Measurements from ENCODE around the gene WDFY3.

WDFY3 gene

DNA sequence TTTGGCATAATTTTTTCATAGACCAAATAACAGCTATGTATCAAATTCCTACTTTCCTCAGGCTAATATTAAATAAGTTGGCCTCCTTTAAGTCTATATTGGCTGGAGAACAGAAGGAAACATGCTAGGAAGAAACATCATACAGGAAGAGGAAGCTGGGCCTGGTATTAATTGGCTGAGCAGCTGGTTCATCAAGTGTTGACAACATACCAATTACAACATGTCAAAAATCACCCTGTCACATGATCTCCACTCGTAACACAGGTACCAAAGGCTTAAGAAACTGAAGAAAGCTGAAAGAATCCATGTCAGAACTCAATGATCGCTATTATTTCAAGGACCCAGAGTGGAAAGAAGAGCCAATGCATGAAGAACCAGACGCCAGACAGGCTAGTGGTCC lies 10.5 kb downstream of the WDFY3 start:
- H3K4me3 ChIP-seq (ENCODE audit: low read length), result no peak overlapping the region
- no peak for DNase-seq (ENCODE audit: low read depth, low spot score)

DNA sequence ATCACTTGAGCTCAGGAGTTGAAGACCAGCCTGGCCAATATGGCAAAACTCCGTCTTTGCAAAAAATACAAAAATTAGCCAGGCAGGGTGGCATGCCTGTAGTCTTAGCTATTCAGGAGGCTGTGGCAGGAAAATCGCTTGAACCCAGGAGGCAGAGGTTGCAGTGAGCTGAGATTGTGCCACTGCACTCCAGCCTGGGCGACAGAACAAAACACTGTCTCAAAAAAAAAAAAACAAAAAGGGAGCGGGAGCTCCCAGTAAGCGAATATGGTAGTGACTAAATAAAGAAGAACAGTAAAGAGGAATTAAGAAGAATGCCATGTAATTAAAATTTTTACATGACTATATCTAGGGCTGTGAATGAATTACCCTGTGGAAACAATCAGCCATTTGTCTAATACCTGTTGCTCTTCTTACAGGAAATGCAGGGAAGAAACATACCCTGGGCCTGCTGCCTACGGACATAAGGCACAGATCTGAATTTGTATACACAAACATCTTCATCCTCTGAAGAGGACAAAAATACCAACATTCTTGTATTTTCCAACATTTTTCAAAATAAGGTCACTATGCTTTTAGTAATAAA lies 11.4 kb downstream of the WDFY3 start:
- no peak for DNase-seq (ENCODE audit: low read depth, low spot score)
- H3K4me3 ChIP-seq (ENCODE audit: low read length), result no peak overlapping the region

DNA sequence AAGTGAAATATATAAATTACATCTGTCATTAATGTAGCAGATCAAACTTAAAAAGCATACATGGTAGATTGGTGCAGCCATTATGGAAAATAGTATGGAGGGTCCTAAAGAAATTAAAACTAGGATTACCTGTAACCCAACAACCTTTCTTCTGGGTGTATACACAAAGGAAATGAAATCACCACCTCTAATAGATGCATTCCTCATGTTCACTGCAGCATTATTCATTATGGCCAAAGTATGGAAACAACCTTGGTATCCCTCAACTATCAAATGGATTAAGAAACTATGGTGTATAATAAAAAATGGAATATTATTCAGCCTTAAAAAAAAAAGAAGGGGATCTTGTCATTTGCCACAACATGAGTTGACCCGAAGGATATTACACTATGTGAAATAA lies 13.7 kb downstream of the WDFY3 start:
- H3K4me3 ChIP-seq (ENCODE audit: low read length), result no peak overlapping the region
- DNase-seq (ENCODE audit: low read depth, low spot score), result no peak

DNA sequence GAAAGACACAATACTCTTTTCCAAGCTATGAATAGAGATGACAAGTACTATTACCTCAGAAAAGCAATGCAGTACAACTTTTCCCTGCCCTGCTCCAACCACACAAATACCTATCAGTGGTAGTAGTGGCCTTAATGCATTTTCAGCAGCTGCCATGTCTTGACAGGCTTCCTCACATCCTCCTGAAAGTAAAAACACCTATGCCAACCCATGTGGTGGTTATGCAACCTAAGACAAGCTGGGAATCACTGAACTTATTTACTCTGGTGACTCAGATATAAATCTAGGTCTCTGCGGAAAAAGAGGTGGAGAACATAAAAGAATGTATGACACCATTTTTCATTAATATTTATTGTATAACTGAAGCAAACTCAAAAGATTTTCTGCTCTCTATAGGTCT lies 14.5 kb downstream of the WDFY3 start:
- DNase-seq (ENCODE audit: low read depth, low spot score), result no peak
- H3K4me3 ChIP-seq (ENCODE audit: low read length), result no peak overlapping the region

DNA sequence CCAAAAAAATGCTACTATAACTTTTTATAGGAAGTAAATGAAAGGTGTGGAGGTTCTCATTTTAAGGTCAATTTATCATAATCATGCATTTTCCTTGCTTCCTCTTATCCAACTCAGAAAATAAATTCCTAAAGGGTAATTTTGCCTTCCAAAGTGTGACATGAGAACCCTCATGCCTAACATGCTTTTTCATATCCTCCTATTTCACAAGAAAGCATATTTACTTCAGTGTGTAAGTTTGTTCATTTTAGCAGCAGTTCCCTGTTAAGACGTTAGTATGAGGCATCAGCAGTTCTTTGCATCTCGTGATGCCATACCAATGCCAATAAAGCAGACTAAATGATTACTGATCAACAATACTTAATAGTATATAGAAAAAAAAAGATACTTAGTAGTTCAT lies 18.4 kb downstream of the WDFY3 start:
- no peak for DNase-seq (ENCODE audit: low read depth, low spot score)
- H3K4me3 ChIP-seq (ENCODE audit: low read length), result no peak overlapping the region

DNA sequence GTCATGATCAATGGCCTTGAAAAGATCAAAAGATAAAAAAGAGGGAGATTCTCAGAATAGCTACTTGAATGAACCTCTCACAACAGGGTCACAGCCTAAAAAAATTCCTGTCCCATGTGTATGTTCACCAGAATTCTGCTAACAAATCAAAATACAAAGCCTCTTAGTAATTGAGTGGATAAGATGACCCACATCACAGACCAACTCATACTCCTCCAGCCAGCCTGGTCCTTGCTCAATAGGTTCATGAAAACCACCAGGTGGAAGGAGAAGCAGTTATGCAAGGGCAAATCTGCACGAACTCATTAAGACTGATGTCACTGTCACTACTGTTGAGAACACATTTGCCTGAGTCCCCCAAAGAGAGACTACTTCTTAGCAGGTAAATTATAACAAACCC lies 21.5 kb downstream of the WDFY3 start:
- no peak for DNase-seq (ENCODE audit: low read depth, low spot score)

DNA sequence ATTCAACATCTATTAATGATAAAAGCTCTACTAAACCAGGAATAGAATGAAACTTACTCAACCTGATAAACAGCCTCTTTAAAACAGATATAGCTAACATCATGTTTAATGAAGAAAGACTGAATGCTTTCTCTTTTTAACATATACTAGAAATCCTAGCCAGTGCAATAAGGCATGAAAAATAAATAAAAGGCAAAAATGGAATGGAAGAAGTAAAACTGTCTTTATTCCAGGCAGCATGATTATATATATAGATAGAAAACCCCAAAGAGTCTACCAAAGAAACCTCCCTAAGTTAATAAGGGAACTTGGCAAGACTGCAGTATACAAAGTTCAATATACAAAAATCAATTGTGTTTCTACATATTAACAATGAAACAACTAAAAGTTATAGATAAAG lies 25.5 kb downstream of the WDFY3 start:
- no peak for DNase-seq (ENCODE audit: low read depth, low spot score)
- H3K4me3 ChIP-seq (ENCODE audit: low read length), result no peak overlapping the region

More for the DNA sequence above, 21.5 kb downstream of the WDFY3 start:
- H3K4me3 ChIP-seq (ENCODE audit: low read length), result no peak overlapping the region

DNA sequence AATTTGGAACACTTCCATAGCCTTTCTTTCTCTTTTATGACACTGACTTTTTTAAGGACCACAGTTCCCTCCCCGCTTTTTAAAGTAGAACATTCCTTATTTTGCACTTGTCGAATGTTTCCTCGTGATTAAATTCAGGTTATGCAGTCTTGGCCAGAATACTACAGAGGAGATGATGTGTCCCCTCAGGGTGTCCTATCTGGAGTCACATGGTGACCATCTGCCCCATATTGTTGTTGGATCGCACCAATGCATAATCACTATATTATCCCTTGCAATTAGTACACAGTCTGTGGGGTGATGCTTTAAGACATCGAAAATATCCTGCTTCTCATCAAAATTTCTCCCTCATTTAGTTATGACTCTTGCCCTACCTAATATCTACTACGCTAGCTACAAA lies 27.4 kb downstream of the WDFY3 start:
- H3K4me3 ChIP-seq (ENCODE audit: low read length), result no peak overlapping the region
- DNase-seq (ENCODE audit: low read depth, low spot score), result no peak

DNA sequence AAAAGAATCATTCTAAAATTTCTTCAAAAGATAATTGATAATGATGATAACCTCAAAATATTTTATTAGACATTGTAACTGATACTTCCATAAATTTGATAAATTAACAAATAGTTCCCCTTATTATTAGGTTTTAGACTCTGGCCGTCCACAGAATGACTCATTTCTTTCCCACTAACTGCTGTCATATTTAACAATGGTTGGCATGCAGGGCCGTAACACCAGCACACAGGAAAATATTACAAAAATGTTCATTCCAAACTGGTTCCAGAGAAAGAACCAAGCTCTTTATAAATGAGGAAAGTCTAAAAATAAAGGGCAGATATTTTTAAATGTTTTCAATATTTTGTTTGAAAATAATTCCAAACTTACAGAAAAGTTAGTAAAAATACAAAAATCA lies 28.2 kb downstream of the WDFY3 start:
- H3K4me3 ChIP-seq (ENCODE audit: low read length), result no peak overlapping the region
- no peak for DNase-seq (ENCODE audit: low read depth, low spot score)

DNA sequence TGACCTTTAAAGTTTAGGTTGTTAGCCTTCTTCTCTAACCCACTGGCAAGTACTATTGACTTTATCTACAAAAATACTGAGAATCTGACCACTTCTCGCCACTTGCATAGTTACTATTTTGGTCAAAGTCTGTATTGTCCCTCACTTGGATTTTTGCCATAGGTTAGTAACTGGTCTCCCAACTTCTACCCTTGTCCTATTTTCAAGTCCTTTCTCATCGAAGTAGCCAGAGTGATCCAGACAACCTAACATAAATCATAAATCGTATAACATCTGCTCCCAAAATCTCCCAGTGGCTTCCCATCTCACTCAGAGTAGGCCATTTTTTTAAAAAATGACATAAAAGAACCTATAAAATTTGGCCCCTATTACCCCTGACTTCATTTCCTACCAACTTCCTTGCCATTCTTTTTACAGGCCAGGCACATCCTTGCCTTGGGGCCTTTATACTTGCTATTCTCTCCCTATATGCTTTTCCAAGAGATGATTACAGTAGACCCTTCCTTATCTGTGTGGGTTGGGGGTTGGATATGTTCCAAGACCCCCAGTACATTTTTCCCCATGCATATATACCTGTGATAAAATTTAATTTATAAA lies 29.0 kb downstream of the WDFY3 start:
- H3K4me3 ChIP-seq (ENCODE audit: low read length), result no peak overlapping the region
- DNase-seq (ENCODE audit: low read depth, low spot score), result no peak

DNA sequence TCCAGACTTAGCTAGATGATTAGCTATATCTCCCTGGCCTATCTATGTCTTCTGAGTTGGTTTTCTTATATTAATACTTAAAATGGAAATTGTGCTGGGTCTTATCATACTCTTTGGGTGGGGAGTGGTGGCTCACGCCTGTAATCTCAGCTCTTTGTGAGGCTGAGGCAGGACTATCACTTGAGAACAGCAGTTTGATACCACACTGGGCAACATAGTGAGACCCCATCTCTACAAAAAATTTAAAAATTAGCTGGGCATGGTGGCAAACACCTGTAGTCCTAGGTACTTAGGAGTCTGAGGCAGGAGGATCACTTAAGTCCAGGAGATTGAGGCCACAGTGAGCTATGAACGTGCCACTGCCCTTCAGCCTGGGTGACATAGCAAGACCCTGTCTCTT lies 30.4 kb downstream of the WDFY3 start:
- no peak for DNase-seq (ENCODE audit: low read depth, low spot score)

DNA sequence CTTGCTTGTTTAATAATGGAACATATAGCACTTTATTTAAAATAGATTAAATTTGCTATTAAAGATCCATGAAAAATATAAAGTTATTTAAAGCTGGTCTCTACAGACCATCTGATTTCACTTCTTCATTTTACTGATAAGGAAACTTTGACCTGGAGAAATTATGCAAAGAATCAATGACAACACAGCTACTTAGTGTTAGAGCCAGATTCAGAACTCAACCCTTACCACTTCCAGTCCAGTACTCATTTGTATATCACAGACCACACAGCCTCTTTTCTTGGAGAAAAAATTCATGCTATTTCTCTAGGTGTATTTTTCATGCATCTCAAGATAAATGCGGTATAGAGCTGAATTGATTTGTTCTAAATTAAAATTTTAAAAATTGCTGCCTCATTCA lies 34.0 kb downstream of the WDFY3 start:
- DNase-seq (ENCODE audit: low read depth, low spot score), result no peak
- no peak overlapping the region for H3K4me3 ChIP-seq (ENCODE audit: low read length)

More for the DNA sequence above, 30.4 kb downstream of the WDFY3 start:
- no peak overlapping the region for H3K4me3 ChIP-seq (ENCODE audit: low read length)

DNA sequence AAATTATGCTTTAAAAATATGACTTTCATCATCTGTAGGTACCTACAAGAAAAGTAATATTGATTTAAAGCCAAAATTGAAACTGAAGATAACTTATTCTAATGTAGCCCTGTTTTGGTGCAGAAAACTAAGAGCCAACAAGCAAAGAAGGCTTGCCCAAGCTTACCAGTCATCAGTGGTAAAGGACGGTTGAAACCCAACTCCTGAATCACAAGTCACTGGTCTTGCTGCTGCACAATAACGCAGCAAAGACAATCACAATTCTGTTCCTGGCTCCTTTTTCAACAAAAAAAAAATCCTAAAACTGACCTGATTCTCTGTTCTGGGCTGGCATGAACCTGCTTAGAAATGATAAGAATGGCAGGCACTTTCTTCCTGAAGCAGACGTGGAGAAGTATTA lies 34.5 kb downstream of the WDFY3 start:
- H3K4me3 ChIP-seq (ENCODE audit: low read length), result no peak overlapping the region
- DNase-seq (ENCODE audit: low read depth, low spot score), result no peak

DNA sequence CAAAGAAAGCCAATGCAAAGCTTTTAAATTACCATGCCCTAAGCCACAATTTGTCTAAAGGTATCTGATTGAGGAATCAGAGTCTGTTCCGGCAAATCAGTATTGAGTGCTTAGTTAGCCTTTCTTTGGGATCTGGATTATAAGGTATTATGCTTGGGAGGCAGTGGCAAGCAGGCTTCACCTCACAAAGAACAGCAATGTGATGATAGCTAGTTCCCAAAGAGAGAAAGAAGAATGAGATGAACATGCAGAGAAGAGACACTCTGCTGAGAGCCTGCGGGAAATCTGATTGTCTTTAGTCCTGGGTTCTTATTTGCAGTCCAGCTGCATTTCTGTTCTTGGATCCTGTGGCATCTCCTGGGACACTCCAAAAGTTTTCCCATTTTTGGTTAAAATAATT lies 35.2 kb downstream of the WDFY3 start:
- H3K4me3 ChIP-seq (ENCODE audit: low read length), result no peak overlapping the region
- no peak for DNase-seq (ENCODE audit: low read depth, low spot score)

DNA sequence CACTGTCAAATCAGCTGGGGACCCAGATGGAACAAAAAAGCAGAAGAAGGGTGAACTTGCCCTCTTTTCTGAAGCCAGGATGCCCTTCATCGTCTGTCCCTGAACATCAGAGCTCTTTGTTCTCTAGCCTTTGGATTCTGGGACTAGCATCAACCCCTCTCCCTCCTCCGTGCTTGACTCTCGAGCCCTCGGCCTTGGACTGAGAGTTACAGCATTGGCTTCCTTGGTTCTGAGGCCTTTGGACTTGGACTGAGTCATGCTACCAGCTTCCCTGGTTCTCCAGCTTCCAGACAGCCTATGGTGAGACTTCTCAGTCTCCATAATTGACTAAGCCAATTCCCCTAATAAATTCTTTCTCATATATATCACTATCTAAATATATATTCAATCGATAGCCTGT lies 38.4 kb downstream of the WDFY3 start:
- H3K4me3 ChIP-seq (ENCODE audit: low read length), result no peak overlapping the region
- DNase-seq (ENCODE audit: low read depth, low spot score), result no peak

DNA sequence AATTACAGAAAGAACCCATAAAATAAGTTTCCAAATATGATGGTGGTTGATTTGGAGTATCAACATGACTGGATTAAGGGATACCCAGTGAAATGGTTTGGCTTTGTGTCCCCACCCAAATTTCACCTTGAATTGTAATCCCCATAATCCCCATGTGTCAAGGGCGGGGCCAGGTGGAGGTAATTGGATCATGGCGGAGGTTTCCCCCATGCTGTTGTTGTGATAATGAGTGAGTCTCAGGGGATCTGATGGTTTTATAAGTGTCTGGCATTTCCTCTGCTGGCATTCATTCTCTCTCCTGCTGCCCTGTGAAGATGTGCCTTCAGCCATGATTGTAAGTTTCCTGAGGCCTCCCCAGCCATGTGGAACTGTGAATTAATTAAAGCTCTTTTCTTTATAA lies 39.1 kb downstream of the WDFY3 start:
- no peak overlapping the region for H3K4me3 ChIP-seq (ENCODE audit: low read length)
- no peak for DNase-seq (ENCODE audit: low read depth, low spot score)

DNA sequence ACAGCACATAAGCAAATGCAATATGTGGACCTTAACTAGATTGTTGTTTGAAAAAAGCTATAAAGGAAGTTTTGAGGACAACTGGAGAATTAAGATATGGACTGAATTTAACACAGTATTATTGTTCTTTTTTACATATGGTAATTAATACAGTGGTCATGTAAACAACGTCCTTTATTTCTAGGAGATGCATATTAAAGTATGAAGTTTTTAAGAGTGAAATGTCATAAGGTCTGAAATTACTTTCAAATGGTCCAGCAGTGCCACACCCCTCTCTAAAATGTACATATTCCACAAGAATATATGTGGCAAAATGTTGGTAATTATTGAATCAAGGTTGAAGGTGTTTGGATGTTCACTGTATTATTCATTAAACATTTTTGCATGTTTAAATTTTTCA lies 40.9 kb downstream of the WDFY3 start:
- no peak overlapping the region for H3K4me3 ChIP-seq (ENCODE audit: low read length)
- DNase-seq (ENCODE audit: low read depth, low spot score), result no peak

DNA sequence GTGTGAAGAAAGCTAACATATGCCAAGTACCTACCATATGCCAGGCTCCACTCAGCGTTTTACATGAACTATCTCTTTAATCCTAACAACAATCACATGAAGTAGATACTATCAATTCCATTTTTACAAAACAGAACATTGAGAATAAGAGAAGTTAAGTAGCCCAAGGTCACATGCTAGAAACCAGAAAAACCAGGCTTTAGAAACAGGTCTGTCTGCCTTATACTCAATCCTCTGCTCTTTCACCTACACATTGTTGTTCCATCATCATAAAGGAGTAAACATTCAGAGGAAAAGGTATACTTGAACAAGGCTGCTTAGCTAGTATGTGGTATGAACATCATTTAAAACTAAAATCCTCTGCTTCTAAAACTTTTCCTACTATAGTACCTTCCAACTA lies 42.1 kb downstream of the WDFY3 start:
- DNase-seq (ENCODE audit: low read depth, low spot score), result no peak
- H3K4me3 ChIP-seq (ENCODE audit: low read length), result no peak overlapping the region

DNA sequence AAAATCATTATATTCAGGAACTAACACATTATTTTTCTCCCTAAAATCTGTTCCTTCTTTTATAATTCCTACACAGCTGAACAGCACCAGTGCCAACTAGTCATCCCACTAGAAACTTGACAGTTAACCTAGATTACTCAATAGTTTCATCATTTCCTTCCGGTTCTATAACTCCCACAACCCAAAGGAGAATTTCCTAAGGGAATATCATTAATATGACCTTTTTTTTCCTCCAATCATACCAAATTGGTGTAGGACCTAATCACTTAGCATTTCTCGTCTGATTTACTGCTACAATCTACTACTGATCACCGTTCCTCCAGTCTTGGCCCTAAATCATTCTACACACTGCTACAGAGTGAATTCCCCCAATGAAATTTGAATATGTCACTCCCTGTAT lies 45.9 kb downstream of the WDFY3 start:
- no peak overlapping the region for H3K4me3 ChIP-seq (ENCODE audit: low read length)
- DNase-seq (ENCODE audit: low read depth, low spot score), result no peak

DNA sequence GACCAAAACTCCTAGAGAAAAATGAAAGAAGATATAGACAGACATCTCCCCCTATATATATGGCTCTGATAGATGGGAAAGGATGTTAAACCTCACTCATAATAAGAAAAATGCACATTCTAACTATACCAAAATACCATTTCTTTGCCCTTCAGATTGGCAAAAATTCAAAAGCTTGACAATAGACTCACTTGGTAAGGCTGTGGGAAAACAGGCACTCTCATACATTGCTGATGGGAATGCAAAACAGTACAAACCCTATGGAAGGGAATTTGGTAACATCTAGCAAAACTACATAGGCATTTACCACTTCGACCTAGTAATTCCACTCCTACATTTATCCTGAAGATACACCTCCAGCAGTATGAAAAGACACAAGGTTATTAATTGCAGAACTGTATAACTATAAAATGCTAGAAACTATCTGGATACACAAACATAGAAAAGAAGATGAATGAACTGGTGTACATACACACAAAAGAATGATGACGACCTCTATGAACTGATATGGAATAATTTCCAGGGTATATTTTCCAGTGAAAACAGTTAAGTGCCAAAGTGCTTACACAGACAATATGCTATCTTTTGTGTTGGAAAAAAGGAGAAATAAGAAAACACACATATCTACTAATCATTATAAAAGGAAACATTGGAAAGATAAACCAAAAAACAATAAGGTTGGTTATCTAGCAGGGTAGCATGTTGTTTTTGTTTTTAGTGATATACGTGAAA lies 48.5 kb downstream of the WDFY3 start:
- no peak overlapping the region for H3K4me3 ChIP-seq (ENCODE audit: low read length)
- DNase-seq (ENCODE audit: low read depth, low spot score), result no peak

Measured in Jurkat, Clone E6-1 (cell line).